A673 (cell line): ENCODE results near the gene CAPN1.
"Not testable (repeated sequence)": the region's sequence is repeated elsewhere in the genome, so short reads cannot be mapped to it uniquely, and the experiment has no call there.

Experiments
- EZH2 ChIP-seq: fragments of 200-600 bp; sonication (generic); IDR thresholded peaks from 2 replicates; pipeline ENCODE4 v1.6.1; 2017; ENCODE audit warnings: borderline replicate concordance, low read depth, mild to moderate bottlenecking, mixed read lengths, antibody characterized with exemption, low read length; ENCODE audit not compliant: poor library complexity, severe bottlenecking
- TF ChIP-seq, protein P1 (sequence below): fragments of 300-800, 200-600 bp; sonication (generic); conservative IDR thresholded peaks from 2 replicates; pipeline ENCODE4 v1.5.1; 2017; ENCODE audit warnings: low read depth, mild to moderate bottlenecking, antibody characterized with exemption, low read length, moderate library complexity, mixed read lengths

DNA sequence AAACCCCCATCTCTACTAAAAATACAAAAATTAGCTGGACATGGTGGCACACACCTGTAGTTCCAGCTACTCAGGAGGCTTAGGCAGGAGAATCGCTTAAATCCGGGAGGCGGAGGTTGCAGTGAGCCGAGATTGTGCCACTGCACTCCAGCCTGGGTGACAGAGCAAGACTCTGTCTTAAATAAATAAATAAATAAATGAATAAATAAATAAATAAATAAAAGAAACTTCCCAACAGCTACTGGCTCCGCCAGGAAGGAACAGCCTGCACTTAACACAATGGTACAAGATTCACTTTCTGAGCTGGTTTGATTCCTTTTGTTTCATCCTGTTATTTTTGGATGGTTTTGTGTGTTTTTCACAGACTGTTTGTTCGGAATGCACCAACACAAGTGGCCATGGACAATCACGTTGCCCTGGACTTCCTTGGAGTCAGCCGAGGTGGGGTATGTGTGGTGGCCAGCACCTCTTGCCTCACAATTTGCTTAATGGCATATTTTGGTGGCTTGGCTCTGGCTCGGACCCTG is 66.5 kb downstream of the CAPN1 start:
- TF ChIP-seq, protein P1, sequence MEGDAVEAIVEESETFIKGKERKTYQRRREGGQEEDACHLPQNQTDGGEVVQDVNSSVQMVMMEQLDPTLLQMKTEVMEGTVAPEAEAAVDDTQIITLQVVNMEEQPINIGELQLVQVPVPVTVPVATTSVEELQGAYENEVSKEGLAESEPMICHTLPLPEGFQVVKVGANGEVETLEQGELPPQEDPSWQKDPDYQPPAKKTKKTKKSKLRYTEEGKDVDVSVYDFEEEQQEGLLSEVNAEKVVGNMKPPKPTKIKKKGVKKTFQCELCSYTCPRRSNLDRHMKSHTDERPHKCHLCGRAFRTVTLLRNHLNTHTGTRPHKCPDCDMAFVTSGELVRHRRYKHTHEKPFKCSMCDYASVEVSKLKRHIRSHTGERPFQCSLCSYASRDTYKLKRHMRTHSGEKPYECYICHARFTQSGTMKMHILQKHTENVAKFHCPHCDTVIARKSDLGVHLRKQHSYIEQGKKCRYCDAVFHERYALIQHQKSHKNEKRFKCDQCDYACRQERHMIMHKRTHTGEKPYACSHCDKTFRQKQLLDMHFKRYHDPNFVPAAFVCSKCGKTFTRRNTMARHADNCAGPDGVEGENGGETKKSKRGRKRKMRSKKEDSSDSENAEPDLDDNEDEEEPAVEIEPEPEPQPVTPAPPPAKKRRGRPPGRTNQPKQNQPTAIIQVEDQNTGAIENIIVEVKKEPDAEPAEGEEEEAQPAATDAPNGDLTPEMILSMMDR: not testable (repeated sequence)
- TF ChIP-seq EZH2: not testable (repeated sequence)
